Measurements from ENCODE around the gene PLEKHS1. TPM values are rescaled to one million over a fixed set of nuclear protein-coding genes. Genes with fewer than 3 reads are reported as not detected.

Gene PLEKHS1
- total RNA-seq, 1 experiment from 2014 or later: 4.9 TPM

GRCh38 chr10:113733635-113734034 lies 17.8 kb upstream of the PLEKHS1 start:
- H3K9me3 ChIP-seq (ENCODE audit: insufficient read depth, low read depth): no peaks in the 10 kb centered on the region
- intact Hi-C loops (cut with micrococcal nuclease; ENCODE audit: unreplicated experiment): no loop called here
- H4K20me1 ChIP-seq (ENCODE audit: insufficient read depth): no peaks in the 10 kb centered on the region
- no peak overlapping the region for H3K4me2 ChIP-seq
- no peak for DNase-seq
- no peak for TF ChIP-seq CTCF (conservative IDR thresholded peaks at IDR 0.05)
- no peak for TF ChIP-seq EZH2 (IDR thresholded peaks at IDR 0.05; ENCODE audit: low read depth)
- no TSS peak for BruUV-seq (replicated peaks)
- no peaks in the 10 kb centered on the region for H3K79me2 ChIP-seq (ENCODE audit: low read depth)
- POLR2A ChIA-PET (ENCODE audit: unreplicated experiment): no interaction called here
- no peak overlapping the region for H3K27ac ChIP-seq
- H3K4me1 ChIP-seq (replicated peaks; ENCODE audit: insufficient read depth): no peaks in the 10 kb centered on the region
- H3K27me3 ChIP-seq (ENCODE audit: insufficient read depth, low read depth): no peaks in the 10 kb centered on the region
- no peak overlapping the region for H3K4me3 ChIP-seq
- no peaks in the 10 kb centered on the region for H3F3A ChIP-seq (ENCODE audit: insufficient read depth, low read depth)
- CTCF ChIA-PET: interaction anchor here (0.6 kb wide), 1 partner anchor 382 kb away, joined by 3 read pairs; no protein-coding TSS in a partner anchor
- no peaks in the 10 kb centered on the region for H3K9me2 ChIP-seq (ENCODE audit: insufficient read depth)
- no peaks in the 10 kb centered on the region for H3K36me3 ChIP-seq (ENCODE audit: low read depth)
- H2AFZ ChIP-seq: no peak overlapping the region

- H3K9me2 ChIP-seq (ENCODE audit: insufficient read depth): no peaks in the 10 kb centered on the region
- H3K4me3 ChIP-seq: no peak overlapping the region
- no peak for DNase-seq
- intact Hi-C loops (cut with micrococcal nuclease; ENCODE audit: unreplicated experiment): no loop called here
- TF ChIP-seq CTCF (conservative IDR thresholded peaks at IDR 0.05) (no peak), EZH2 (IDR thresholded peaks at IDR 0.05; ENCODE audit: low read depth) (no peak)
- no peaks in the 10 kb centered on the region for H3F3A ChIP-seq (ENCODE audit: insufficient read depth, low read depth)
- H2AFZ ChIP-seq: no peak overlapping the region
- H3K9me3 ChIP-seq (ENCODE audit: insufficient read depth, low read depth): no peaks in the 10 kb centered on the region
- H3K27ac ChIP-seq: no peak overlapping the region
- H3K4me1 ChIP-seq (replicated peaks; ENCODE audit: insufficient read depth): no peaks in the 10 kb centered on the region
- no peak overlapping the region for H3K4me2 ChIP-seq
- no peaks in the 10 kb centered on the region for H3K36me3 ChIP-seq (ENCODE audit: low read depth)
- no TSS peak for BruUV-seq (replicated peaks)
- no peaks in the 10 kb centered on the region for H3K27me3 ChIP-seq (ENCODE audit: insufficient read depth, low read depth)
- H3K79me2 ChIP-seq (ENCODE audit: low read depth): no peaks in the 10 kb centered on the region
- CTCF ChIA-PET: no interaction called here
- POLR2A ChIA-PET (ENCODE audit: unreplicated experiment): no interaction called here
- no peaks in the 10 kb centered on the region for H4K20me1 ChIP-seq (ENCODE audit: insufficient read depth)
Measured at GRCh38 chr10:113735913-113736312, 15.6 kb upstream of the PLEKHS1 start.

- DNase-seq: no peak
- H3F3A ChIP-seq (ENCODE audit: insufficient read depth, low read depth): no peaks in the 10 kb centered on the region
- H3K4me2 ChIP-seq: no peak overlapping the region
- H2AFZ ChIP-seq: no peak overlapping the region
- ChIA-PET POLR2A (ENCODE audit: unreplicated experiment) (no interaction called here), CTCF (no interaction called here)
- TF ChIP-seq CTCF (conservative IDR thresholded peaks at IDR 0.05): no peak
- TF ChIP-seq EZH2 (IDR thresholded peaks at IDR 0.05; ENCODE audit: low read depth): no peak
- no TSS peak for BruUV-seq (replicated peaks)
- intact Hi-C loops (cut with micrococcal nuclease; ENCODE audit: unreplicated experiment): no loop called here
- no peaks in the 10 kb centered on the region for H3K36me3 ChIP-seq (ENCODE audit: low read depth)
- H3K4me3 ChIP-seq: no peak overlapping the region
- H3K27me3 ChIP-seq (ENCODE audit: insufficient read depth, low read depth): no peaks in the 10 kb centered on the region
- no peaks in the 10 kb centered on the region for H3K9me2 ChIP-seq (ENCODE audit: insufficient read depth)
- no peak overlapping the region for H3K27ac ChIP-seq
- no peaks in the 10 kb centered on the region for H3K9me3 ChIP-seq (ENCODE audit: insufficient read depth, low read depth)
- no peaks in the 10 kb centered on the region for H3K79me2 ChIP-seq (ENCODE audit: low read depth)
- H4K20me1 ChIP-seq (ENCODE audit: insufficient read depth): no peaks in the 10 kb centered on the region
- H3K4me1 ChIP-seq (replicated peaks; ENCODE audit: insufficient read depth): no peaks in the 10 kb centered on the region
Measured at GRCh38 chr10:113736576-113736975, 14.9 kb upstream of the PLEKHS1 start.

Data from PC-9 (cell line).